Activated B cell treated with CpG ODN at 0.5 μM for 24 hours (primary cell): ENCODE measurements around the gene NRCAM. TPM values are rescaled to one million over a fixed set of nuclear protein-coding genes. Genes with fewer than 3 reads are reported as not detected.

Source experiments
- ATAC-seq: fragments of 200-7000 bp; cut with Tn5 transposase; one replicate; pipeline ENCODE4 v1.10.0; 2021; ENCODE audit warnings: low read depth, mild to moderate bottlenecking, moderate library complexity
- CTCF ChIA-PET: fragments of 350-600 bp; sonication (Branson Sonifier 250); formaldehyde crosslinking; loops from one replicate; lab custom pipeline; 2021; ENCODE audit warnings: antibody characterized with exemption; lab: Charles Lee
- POLR2A ChIA-PET: fragments of 350-600 bp; sonication (Branson Sonifier 250); formaldehyde crosslinking; loops from one replicate; lab custom pipeline; 2021; ENCODE audit warnings: antibody characterized with exemption; lab: Charles Lee
- DNase-seq: peaks from one replicate; pipeline ENCODE4 v3.0.0; 2022
- H3K27ac Mint-ChIP-seq: one replicate; pipeline ENCODE4 v1.8.0; 2020; ENCODE audit warnings: mixed read lengths
- H3K27me3 Mint-ChIP-seq: one replicate; pipeline ENCODE4 v1.8.0; 2021; ENCODE audit warnings: mixed read lengths
- H3K36me3 Mint-ChIP-seq: one replicate; pipeline ENCODE4 v1.8.0; 2021; ENCODE audit warnings: low read depth, mixed read lengths
- H3K4me1 Mint-ChIP-seq: one replicate; pipeline ENCODE4 v1.8.0; 2021; ENCODE audit warnings: mixed read lengths
- H3K4me3 Mint-ChIP-seq: one replicate; pipeline ENCODE4 v1.8.0; 2020; ENCODE audit warnings: mild to moderate bottlenecking, mixed read lengths
- H3K9me3 Mint-ChIP-seq: one replicate; pipeline ENCODE4 v1.8.0; 2020; ENCODE audit warnings: mixed read lengths
- intact Hi-C: fragments of 100-400 bp; cut with micrococcal nuclease; formaldehyde crosslinking; loops from one replicate; pipeline ENCODE4 v1.15.1; 2024
- total RNA-seq: library from RNA; stranded (reverse); gene quantifications from 2 replicates; pipeline ENCODE4 v1.2.3, GENCODE V29; 2022
- TF ChIP-seq, protein P1 (sequence below): fragments of 200-600 bp; IDR thresholded peaks from one replicate; pipeline ENCODE4 v1.8.0; 2022; ENCODE audit warnings: antibody characterized with exemption, mild to moderate bottlenecking

NRCAM gene
- total RNA-seq, 1 donor from 2014 or later = 2.2 TPM

DNA sequence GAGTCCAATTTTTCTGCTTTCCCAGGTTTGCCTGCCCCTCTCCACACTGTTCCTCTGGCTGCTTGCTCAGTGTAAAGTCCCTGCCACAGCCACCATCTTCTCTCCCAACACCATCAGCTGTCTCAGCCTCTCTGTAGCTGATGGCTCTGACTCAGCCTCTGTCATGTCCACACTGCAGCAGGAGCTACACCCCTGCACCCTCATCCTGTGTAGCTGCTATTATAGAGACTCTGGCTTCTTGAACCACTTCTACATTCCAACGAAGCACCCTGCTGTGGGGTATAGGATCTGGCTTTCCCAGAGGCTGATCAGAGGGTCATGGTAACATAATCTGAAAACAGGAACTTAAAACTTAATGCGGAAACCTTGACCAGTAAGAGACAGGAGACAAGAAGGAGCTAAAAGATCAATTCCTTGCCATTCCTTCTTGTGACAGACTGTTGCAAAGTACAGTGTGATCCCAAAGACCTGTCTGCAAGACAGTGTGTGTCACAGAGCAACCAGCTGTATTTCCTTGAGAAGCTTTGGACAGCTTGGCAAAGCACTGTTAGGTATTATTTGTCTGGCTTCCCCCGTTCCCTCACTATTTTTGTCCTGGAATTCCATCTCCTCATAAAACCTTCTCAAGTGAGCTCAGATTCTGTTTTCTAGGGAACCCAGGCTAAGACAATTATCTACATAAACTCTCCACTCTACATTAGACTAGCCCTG lies 42.3 kb downstream of the NRCAM start:
- ChIA-PET POLR2A (no interaction called here), CTCF (interaction anchor here (0.7 kb wide), 1 partner anchor 231 kb away, joined by 4 read pairs; no protein-coding TSS in a partner anchor)
- Mint-ChIP-seq H3K27me3 (no peaks in the 10 kb centered on the region), H3K4me3 (no peak overlapping the region), H3K9me3 (peaks cover 11% of the 10 kb centered on the region), H3K27ac (no peak overlapping the region), H3K36me3 (peaks cover 5% of the 10 kb centered on the region), H3K4me1 (peaks cover 55% of the 10 kb centered on the region)
- intact Hi-C loops = no loop called here
- TF ChIP-seq, protein P1, sequence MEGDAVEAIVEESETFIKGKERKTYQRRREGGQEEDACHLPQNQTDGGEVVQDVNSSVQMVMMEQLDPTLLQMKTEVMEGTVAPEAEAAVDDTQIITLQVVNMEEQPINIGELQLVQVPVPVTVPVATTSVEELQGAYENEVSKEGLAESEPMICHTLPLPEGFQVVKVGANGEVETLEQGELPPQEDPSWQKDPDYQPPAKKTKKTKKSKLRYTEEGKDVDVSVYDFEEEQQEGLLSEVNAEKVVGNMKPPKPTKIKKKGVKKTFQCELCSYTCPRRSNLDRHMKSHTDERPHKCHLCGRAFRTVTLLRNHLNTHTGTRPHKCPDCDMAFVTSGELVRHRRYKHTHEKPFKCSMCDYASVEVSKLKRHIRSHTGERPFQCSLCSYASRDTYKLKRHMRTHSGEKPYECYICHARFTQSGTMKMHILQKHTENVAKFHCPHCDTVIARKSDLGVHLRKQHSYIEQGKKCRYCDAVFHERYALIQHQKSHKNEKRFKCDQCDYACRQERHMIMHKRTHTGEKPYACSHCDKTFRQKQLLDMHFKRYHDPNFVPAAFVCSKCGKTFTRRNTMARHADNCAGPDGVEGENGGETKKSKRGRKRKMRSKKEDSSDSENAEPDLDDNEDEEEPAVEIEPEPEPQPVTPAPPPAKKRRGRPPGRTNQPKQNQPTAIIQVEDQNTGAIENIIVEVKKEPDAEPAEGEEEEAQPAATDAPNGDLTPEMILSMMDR = no peak
- ATAC-seq (no peak), DNase-seq (no peak)

- Mint-ChIP-seq H3K9me3 (peaks cover 11% of the 10 kb centered on the region), H3K27ac (no peak overlapping the region), H3K4me1 (peaks cover 52% of the 10 kb centered on the region), H3K36me3 (peaks cover 5% of the 10 kb centered on the region), H3K27me3 (no peaks in the 10 kb centered on the region), H3K4me3 (no peak overlapping the region)
- POLR2A ChIA-PET = no interaction called here
- ATAC-seq (no peak), DNase-seq (no peak)
- intact Hi-C loops = no loop called here
- CTCF ChIA-PET = interaction anchor here (0.7 kb wide), 1 partner anchor 230 kb away, joined by 4 read pairs; no protein-coding TSS in a partner anchor
- TF ChIP-seq, protein P1 = no peak
These were observed 42.9 kb downstream of the NRCAM start for GRCh38 chr7:108413337-108413736.

GRCh38 chr7:108409146-108409545 lies 47.1 kb downstream of the NRCAM start:
- CTCF ChIA-PET = no interaction called here
- no peak overlapping the region for H3K4me3 Mint-ChIP-seq

DNA sequence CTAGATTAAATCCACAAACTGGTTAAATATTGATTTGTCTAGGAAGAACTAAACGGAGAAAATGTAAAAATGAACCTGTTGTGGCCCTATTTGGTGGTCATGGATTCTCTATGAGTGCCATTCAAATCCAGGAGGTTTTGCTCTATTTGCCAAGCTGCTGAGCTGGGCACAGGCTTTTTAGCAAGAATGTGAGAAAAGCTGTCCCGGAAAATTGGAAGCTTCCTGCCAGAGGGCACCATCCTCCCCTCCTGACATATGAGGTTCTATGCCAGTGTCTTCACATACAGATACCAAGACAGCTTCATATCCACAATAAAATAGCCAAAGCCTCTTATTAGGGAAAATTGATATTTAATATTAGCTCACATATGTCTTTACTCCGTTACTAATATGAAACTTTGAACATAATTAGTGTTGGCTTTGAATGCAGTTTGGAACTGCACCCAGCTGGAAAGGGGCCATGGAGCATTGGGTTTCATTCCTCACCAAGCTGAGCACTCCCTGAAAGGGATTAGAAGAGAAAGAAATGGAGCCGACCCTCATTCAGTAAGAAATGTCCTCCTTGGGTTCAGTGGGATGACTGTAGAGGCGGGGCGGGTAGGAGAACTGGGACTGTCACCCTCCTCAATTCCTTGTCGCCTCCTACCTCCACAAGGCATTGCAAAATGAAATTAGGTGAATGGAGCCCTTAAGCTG lies 47.8 kb downstream of the NRCAM start:
- Mint-ChIP-seq H3K4me3 (no peak overlapping the region), H3K27me3 (no peaks in the 10 kb centered on the region), H3K4me1 (peaks cover 4% of the 10 kb centered on the region), H3K9me3 (peaks cover 11% of the 10 kb centered on the region), H3K27ac (no peak overlapping the region), H3K36me3 (peaks cover 4% of the 10 kb centered on the region)
- CTCF ChIA-PET = no interaction called here
- no peak for ATAC-seq
- TF ChIP-seq, protein P1 = no peak
- no peak for DNase-seq
- intact Hi-C loops = no loop called here
- POLR2A ChIA-PET = no interaction called here

More at GRCh38 chr7:108409146-108409545, 47.1 kb downstream of the NRCAM start:
- peaks cover 10% of the 10 kb centered on the region for H3K4me1 Mint-ChIP-seq
- intact Hi-C loops = loop anchor here (1.0 kb wide), 1 partner anchor 12 kb away; no protein-coding TSS in a partner anchor
- no peak overlapping the region for H3K27ac Mint-ChIP-seq
- no peak for ATAC-seq
- H3K27me3 Mint-ChIP-seq = no peaks in the 10 kb centered on the region
- H3K9me3 Mint-ChIP-seq = peaks cover 11% of the 10 kb centered on the region
- DNase-seq = no peak
- TF ChIP-seq, protein P1 = no peak
- H3K36me3 Mint-ChIP-seq = peaks cover 5% of the 10 kb centered on the region
- POLR2A ChIA-PET = no interaction called here

- no peak overlapping the region for H3K4me3 Mint-ChIP-seq
- intact Hi-C loops = no loop called here
- TF ChIP-seq, protein P1 = no peak
- no peak for DNase-seq
- peaks cover 1% of the 10 kb centered on the region for H3K4me1 Mint-ChIP-seq
- POLR2A ChIA-PET = no interaction called here
- H3K27me3 Mint-ChIP-seq = no peaks in the 10 kb centered on the region
- H3K27ac Mint-ChIP-seq = no peak overlapping the region
- no peak for ATAC-seq
- CTCF ChIA-PET = no interaction called here
- H3K36me3 Mint-ChIP-seq = no peaks in the 10 kb centered on the region
- H3K9me3 Mint-ChIP-seq = peaks cover 3% of the 10 kb centered on the region
These were observed 48.6 kb downstream of the NRCAM start for GRCh38 chr7:108407676-108408075.
